G401 (cell line): Measurements from ENCODE around the gene CDH26. TPM values are rescaled to one million over a fixed set of nuclear protein-coding genes. Genes with fewer than 3 reads are reported as not detected.
"Not testable (repeated sequence)": the region's sequence is repeated elsewhere in the genome, so short reads cannot be mapped to it uniquely, and the experiment has no call there.

ENCODE experiments used
- DNase-seq: peaks from one replicate; pipeline ENCODE4 v3.0.0-alpha.2; 2015; ENCODE audit warnings: low spot score
- in situ Hi-C: cut with HindIII; loops from 2 replicates; pipeline ENCODE4 v1.10.0; 2016; ENCODE audit warnings: low sequenced_read_pairs, mixed read lengths
- total RNA-seq: library from RNA; depleted of rRNA; stranded (reverse); fragments of >200 nt; shearing (Covaris generic); gene quantifications from 2 replicates; pipeline ENCODE4 v1.2.3, GENCODE V29; 2014

The CDH26 gene
- total RNA-seq, 1 experiment from 2014 or later: not detected

- DNase-seq: no peak
- in situ Hi-C loops: no loop called here
Observed at GRCh38 chr20:60036346-60036745, 78.1 kb downstream of the CDH26 start.

GRCh38 chr20:60036746-60037499, 78.7 kb downstream of the CDH26 start:
- no peak for DNase-seq
- in situ Hi-C loops: no loop called here

- DNase-seq: no peak
- in situ Hi-C loops: no loop called here
Observed at GRCh38 chr20:60038400-60039008, 80.3 kb downstream of the CDH26 start.

- in situ Hi-C loops: no loop called here
- no peak for DNase-seq
Observed at GRCh38 chr20:60039526-60039925, 81.3 kb downstream of the CDH26 start.

GRCh38 chr20:60040471-60041162, 82.4 kb downstream of the CDH26 start:
- in situ Hi-C loops: no loop called here
- DNase-seq: no peak

- in situ Hi-C loops, DNase-seq: not testable (repeated sequence)
Observed at GRCh38 chr20:60041436-60042165, 83.4 kb downstream of the CDH26 start.

GRCh38 chr20:60043435-60043834, 85.2 kb downstream of the CDH26 start:
- in situ Hi-C loops: no loop called here
- DNase-seq: no peak

- in situ Hi-C loops: no loop called here
- DNase-seq: no peak
Observed at GRCh38 chr20:60046011-60046413, 87.8 kb downstream of the CDH26 start.

- DNase-seq: no peak
- in situ Hi-C loops: no loop called here
Observed at GRCh38 chr20:60046436-60046835, 88.2 kb downstream of the CDH26 start.

- in situ Hi-C loops: no loop called here
- no peak for DNase-seq
Observed at GRCh38 chr20:60046860-60047259, 88.6 kb downstream of the CDH26 start.

- DNase-seq: no peak
- in situ Hi-C loops: no loop called here
Observed at GRCh38 chr20:60048634-60049521, 90.7 kb downstream of the CDH26 start.

- no peak for DNase-seq
- in situ Hi-C loops: no loop called here
Observed at GRCh38 chr20:60049601-60050000, 91.4 kb downstream of the CDH26 start.

- no peak for DNase-seq
- in situ Hi-C loops: no loop called here
Observed at GRCh38 chr20:60050193-60050947, 92.1 kb downstream of the CDH26 start.

- in situ Hi-C loops: no loop called here
- DNase-seq: no peak
Observed at GRCh38 chr20:60051911-60052310, 93.7 kb downstream of the CDH26 start.

GRCh38 chr20:60052322-60052721, 94.1 kb downstream of the CDH26 start:
- in situ Hi-C loops: no loop called here

GRCh38 chr20:60053125-60053817, 95.0 kb downstream of the CDH26 start:
- in situ Hi-C loops: no loop called here
- no peak for DNase-seq

More at GRCh38 chr20:60052322-60052721, 94.1 kb downstream of the CDH26 start:
- DNase-seq: no peak

- no peak for DNase-seq
- in situ Hi-C loops: no loop called here
Observed at GRCh38 chr20:60053818-60054190, 95.6 kb downstream of the CDH26 start.
